Neural progenitor cell (in vitro differentiated cells): ENCODE measurements around the gene TES. TPM values are rescaled to one million over a fixed set of nuclear protein-coding genes. Genes with fewer than 3 reads are reported as not detected.

ENCODE experiments used
- DNase-seq: peaks from one replicate; pipeline ENCODE4 v3.0.0-alpha.2; 2016; ENCODE audit warnings: low spot score
- H2AFZ ChIP-seq: fragments of 200-600 bp; sonication (generic); replicated peaks from 2 replicates; pipeline ENCODE4 v1.6.1; 2016; ENCODE audit warnings: antibody characterized with exemption
- H3F3A ChIP-seq: fragments of 200-600 bp; sonication (generic); 2 replicates; pipeline ENCODE4 v1.6.1; 2016; ENCODE audit warnings: antibody characterized with exemption, low read depth
- H3K27ac ChIP-seq: fragments of 200-600 bp; sonication (generic); 2 replicates; pipeline ENCODE4 v1.5.1; 2016; ENCODE audit warnings: mild to moderate bottlenecking
- H3K27me3 ChIP-seq: fragments of 200-600 bp; sonication (generic); 2 replicates; pipeline ENCODE4 v1.6.1; 2016; ENCODE audit warnings: mild to moderate bottlenecking, moderate library complexity
- H3K36me3 ChIP-seq: fragments of 200-600 bp; sonication (generic); 2 replicates; pipeline ENCODE4 v1.5.1; 2016
- H3K4me1 ChIP-seq: fragments of 200-600 bp; sonication (generic); 2 replicates; pipeline ENCODE4 v1.6.1; 2016; ENCODE audit warnings: mixed run types
- H3K4me2 ChIP-seq: fragments of 200-600 bp; sonication (generic); 2 replicates; pipeline ENCODE4 v1.6.1; 2016
- H3K4me3 ChIP-seq: fragments of 200-600 bp; sonication (generic); 2 replicates; pipeline ENCODE4 v1.5.1; 2016
- H3K79me2 ChIP-seq: fragments of 200-600 bp; sonication (generic); 2 replicates; pipeline ENCODE4 v1.6.1; 2016; ENCODE audit warnings: low read depth
- H3K9ac ChIP-seq: fragments of 200-600 bp; sonication (generic); 2 replicates; pipeline ENCODE4 v1.6.1; 2016
- H3K9me3 ChIP-seq: fragments of 200-600 bp; sonication (generic); 2 replicates; pipeline ENCODE4 v1.5.1; 2016; ENCODE audit warnings: low read depth
- H4K20me1 ChIP-seq: fragments of 200-600 bp; sonication (generic); 2 replicates; pipeline ENCODE4 v1.6.1; 2016; ENCODE audit warnings: low read depth
- H3K27ac Mint-ChIP-seq: 3 replicates; pipeline ENCODE4 v1.8.0; 2021; ENCODE audit warnings: mixed read lengths
- H3K27me3 Mint-ChIP-seq: 2 replicates; pipeline ENCODE4 v1.8.0; 2022; ENCODE audit warnings: low read depth, mild to moderate bottlenecking, inconsistent platforms, moderate library complexity, mixed read lengths; ENCODE audit not compliant: insufficient read depth
- H3K36me3 Mint-ChIP-seq: 3 replicates; pipeline ENCODE4 v1.8.0; 2021; ENCODE audit warnings: mixed read lengths
- H3K4me1 Mint-ChIP-seq: 3 replicates; pipeline ENCODE4 v1.8.0; 2021; ENCODE audit warnings: mixed read lengths
- H3K4me3 Mint-ChIP-seq: 3 replicates; pipeline ENCODE4 v1.8.0; 2021; ENCODE audit warnings: mild to moderate bottlenecking, moderate library complexity, mixed read lengths
- H3K9me3 Mint-ChIP-seq: 3 replicates; pipeline ENCODE4 v1.8.0; 2020; ENCODE audit warnings: mixed read lengths
- CTCF ChIP-seq: fragments of 200-600 bp; sonication (generic); IDR thresholded peaks from 2 replicates; pipeline ENCODE4 v1.5.1; 2017; ENCODE audit warnings: antibody characterized with exemption, mild to moderate bottlenecking
- EZH2 ChIP-seq: fragments of 200-600 bp; sonication (generic); IDR thresholded peaks from 2 replicates; pipeline ENCODE4 v1.6.1; 2017; ENCODE audit warnings: antibody characterized with exemption, mild to moderate bottlenecking, moderate library complexity
- EZH2phosphoT487 ChIP-seq: fragments of 200-600 bp; sonication (generic); IDR thresholded peaks from 2 replicates; pipeline ENCODE4 v1.6.1; 2017; ENCODE audit warnings: antibody characterized with exemption
- total RNA-seq: library from RNA; depleted of rRNA; stranded (reverse); fragments of >200 nt; gene quantifications from 2 replicates; pipeline ENCODE4 v1.2.3, GENCODE V29; 2015; ENCODE audit warnings: low replicate concordance

Gene TES
- total RNA-seq, 1 donor from 2014 or later, result 10.6 TPM

- Histone ChIP-seq H3K4me2 (no peak overlapping the region), H3K4me3 (no peak overlapping the region), H3K27me3 (peaks cover 15% of the 10 kb centered on the region), H3F3A (no peaks in the 10 kb centered on the region), H3K9ac (no peak overlapping the region), H3K79me2 (no peaks in the 10 kb centered on the region), H3K4me1 (no peaks in the 10 kb centered on the region), H3K9me3 (no peaks in the 10 kb centered on the region), H3K36me3 (no peaks in the 10 kb centered on the region), H2AFZ (no peak overlapping the region), H3K27ac (no peak overlapping the region), H4K20me1 (no peaks in the 10 kb centered on the region)
- H3K36me3 Mint-ChIP-seq, result no peaks in the 10 kb centered on the region
- H3K4me1 Mint-ChIP-seq, result peaks cover 7% of the 10 kb centered on the region
- no peak for TF ChIP-seq EZH2
- no peak for TF ChIP-seq CTCF
- no peak for TF ChIP-seq EZH2phosphoT487
- peaks cover 2% of the 10 kb centered on the region for H3K9me3 Mint-ChIP-seq
- DNase-seq, result no peak
- H3K27ac Mint-ChIP-seq, result no peak overlapping the region
- H3K4me3 Mint-ChIP-seq, result no peak overlapping the region
- H3K27me3 Mint-ChIP-seq, result no peaks in the 10 kb centered on the region
These were observed 6.7 kb downstream of the TES start for GRCh38 chr7:116216956-116217571.

GRCh38 chr7:116218051-116218645, 7.8 kb downstream of the TES start:
- Mint-ChIP-seq H3K36me3 (no peaks in the 10 kb centered on the region), H3K4me1 (peaks cover 11% of the 10 kb centered on the region), H3K27me3 (no peaks in the 10 kb centered on the region), H3K4me3 (no peak overlapping the region), H3K27ac (no peak overlapping the region), H3K9me3 (peaks cover 2% of the 10 kb centered on the region)
- Histone ChIP-seq H3K4me3 (no peak overlapping the region), H3K36me3 (no peaks in the 10 kb centered on the region), H3K4me1 (peaks cover 6% of the 10 kb centered on the region), H3K9ac (no peak overlapping the region), H3K9me3 (no peaks in the 10 kb centered on the region), H3K4me2 (no peak overlapping the region), H3K27me3 (peaks cover 4% of the 10 kb centered on the region), H2AFZ (no peak overlapping the region), H4K20me1 (no peaks in the 10 kb centered on the region), H3F3A (no peaks in the 10 kb centered on the region), H3K79me2 (no peaks in the 10 kb centered on the region), H3K27ac (no peak overlapping the region)
- no peak for TF ChIP-seq CTCF
- no peak for TF ChIP-seq EZH2phosphoT487
- no peak for TF ChIP-seq EZH2
- no peak for DNase-seq

- Histone ChIP-seq H3K79me2 (no peaks in the 10 kb centered on the region), H3K9me3 (no peaks in the 10 kb centered on the region), H2AFZ (no peak overlapping the region), H3K4me2 (no peak overlapping the region), H3K9ac (no peak overlapping the region), H3K27ac (no peak overlapping the region), H3K4me1 (peaks cover 6% of the 10 kb centered on the region), H3F3A (no peaks in the 10 kb centered on the region), H3K4me3 (no peak overlapping the region), H3K27me3 (no peaks in the 10 kb centered on the region), H3K36me3 (no peaks in the 10 kb centered on the region), H4K20me1 (no peaks in the 10 kb centered on the region)
- H3K4me1 Mint-ChIP-seq, result peaks cover 9% of the 10 kb centered on the region
- no peak overlapping the region for H3K27ac Mint-ChIP-seq
- H3K27me3 Mint-ChIP-seq, result no peaks in the 10 kb centered on the region
- DNase-seq, result no peak
- TF ChIP-seq CTCF, result no peak
- no peak for TF ChIP-seq EZH2phosphoT487
- no peak for TF ChIP-seq EZH2
- no peak overlapping the region for H3K4me3 Mint-ChIP-seq
- H3K9me3 Mint-ChIP-seq, result peaks cover 2% of the 10 kb centered on the region
- no peaks in the 10 kb centered on the region for H3K36me3 Mint-ChIP-seq
These were observed 8.4 kb downstream of the TES start for GRCh38 chr7:116218747-116219146.
